Small intestine (tissue), 7 donors: ENCODE measurements around the gene AIPL1. TPM values are rescaled to one million over a fixed set of nuclear protein-coding genes. Genes with fewer than 3 reads are reported as not detected.

Experiments
- DNase-seq, 2 donors: peaks; one replicate each; pipeline versions ENCODE4 v3.0.0 to v3.0.0-alpha.2; 2013
- FAIRE-seq: peaks from 2 replicates; lab custom pipeline; 2012; peaks lifted over from hg19 to GRCh38; lab: Jason Lieb, UNC
- H3K27ac ChIP-seq, 3 donors: one replicate each; pipeline ENCODE4 v1.5.1; 2013; ENCODE audit warnings: low read length in 2 of 3, mild to moderate bottlenecking in 2 of 3, control low read depth in 1 of 3, inconsistent platforms in 1 of 3, low read depth in 1 of 3, moderate library complexity in 1 of 3
- H3K27me3 ChIP-seq, 3 donors: one replicate each; pipeline ENCODE4 v1.6.1; 2013; ENCODE audit warnings: low read length in 3 of 3, inconsistent platforms in 1 of 3; ENCODE audit not compliant: control insufficient read depth in 3 of 3, insufficient read depth in 3 of 3
- H3K36me3 ChIP-seq, 3 donors: one replicate each; pipeline ENCODE4 v1.6.1; 2013; ENCODE audit warnings: low read length in 3 of 3, inconsistent platforms in 1 of 3, low read depth in 1 of 3, mild to moderate bottlenecking in 1 of 3, moderate library complexity in 1 of 3; ENCODE audit not compliant: control insufficient read depth in 3 of 3, insufficient read depth in 2 of 3
- H3K4me1 ChIP-seq, 3 donors: one replicate each; pipeline ENCODE4 v1.6.1; 2013; ENCODE audit warnings: low read length in 2 of 3, inconsistent platforms in 1 of 3, low read depth in 1 of 3, mild to moderate bottlenecking in 1 of 3, moderate library complexity in 1 of 3; ENCODE audit not compliant: control insufficient read depth in 3 of 3, insufficient read depth in 2 of 3
- H3K4me3 ChIP-seq, 3 donors: one replicate each; pipeline ENCODE4 v1.5.1; 2013; ENCODE audit warnings: low read length in 3 of 3, control low read depth in 1 of 3, inconsistent platforms in 1 of 3, low read depth in 1 of 3, mild to moderate bottlenecking in 1 of 3, moderate library complexity in 1 of 3
- H3K9me3 ChIP-seq, 2 donors: one replicate each; pipeline ENCODE4 v1.6.1; 2013; ENCODE audit warnings: low read depth in 1 of 2, low read length in 1 of 2; ENCODE audit not compliant: control insufficient read depth in 2 of 2, insufficient read depth in 1 of 2
- WGBS, 3 donors: extraction: QIAGEN DNeasy Blood & Tissue Kit; methylation state at CpG; one replicate each; pipeline ENCODE4 v1.1.7; 2013; 5-methylcytosine and 5-hydroxymethylcytosine counted together
- polyA plus RNA-seq, 4 donors: library from polyadenylated mRNA; stranded (reverse) in 3 of 4; unstranded in 1 of 4; fragments of 200-250 nt in 3 of 4; fragments of 120-200 nt in 1 of 4; gene quantifications; one replicate each; pipeline versions ENCODE4 v1.2.1 to v1.2.3, GENCODE V29; 2013
- donor health status: healthy with polysubstance abuse.
- donor health status: control.
- donor health status: control.
- donor health status: Bipolar disorder and iron deficiency.
- donor health status: healthy.

AIPL1 gene
- polyA plus RNA-seq, 4 donors: not detected

- Histone ChIP-seq H3K9me3 (peaks cover 0 to 3% of the 10 kb centered on the region in 2 donors), H3K36me3 (no peaks in the 10 kb centered on the region), H3K27me3 (no peaks in the 10 kb centered on the region), H3K4me3 (no peak overlapping the region), H3K27ac (no peak overlapping the region), H3K4me1 (peaks cover 0 to 7% (median 0%) of the 10 kb centered on the region in 3 donors)
- no peak for DNase-seq
- 85 to 96% (median 94%) methylated on average over 2 of the region's 2 CpGs for WGBS, 3 donors
- no peak for FAIRE-seq
These were observed 27.8 kb upstream of the AIPL1 start for GRCh38 chr17:6462692-6463091.

- 70 to 71% (median 71%) methylated on average over 10 of the region's 10 CpGs for WGBS, 3 donors
- H3K36me3 ChIP-seq: no peaks in the 10 kb centered on the region
These were observed 27.0 kb upstream of the AIPL1 start for GRCh38 chr17:6461792-6462524.

GRCh38 chr17:6461246-6461645 is 26.3 kb upstream of the AIPL1 start:
- DNase-seq (no peak), FAIRE-seq (no peak)
- Histone ChIP-seq H3K9me3 (no peaks in the 10 kb centered on the region), H3K4me3 (no peak overlapping the region), H3K36me3 (no peaks in the 10 kb centered on the region), H3K27me3 (no peaks in the 10 kb centered on the region), H3K27ac (no peak overlapping the region), H3K4me1 (peaks cover 0 to 9% (median 0%) of the 10 kb centered on the region in 3 donors)
- WGBS, 3 donors: 90 to 95% (median 94%) methylated on average over 14 of the region's 14 CpGs

More at GRCh38 chr17:6461792-6462524, 27.0 kb upstream of the AIPL1 start:
- Histone ChIP-seq H3K9me3 (no peaks in the 10 kb centered on the region), H3K27ac (no peak overlapping the region), H3K4me1 (peaks cover 0 to 9% (median 0%) of the 10 kb centered on the region in 3 donors), H3K27me3 (no peaks in the 10 kb centered on the region), H3K4me3 (no peak overlapping the region)
- FAIRE-seq (no peak), DNase-seq (no peak)

GRCh38 chr17:6460531-6461161 is 25.7 kb upstream of the AIPL1 start:
- DNase-seq (no peak), FAIRE-seq (no peak)
- 78 to 82% (median 78%) methylated on average over 9 of the region's 9 CpGs for WGBS, 3 donors
- Histone ChIP-seq H3K4me3 (no peak overlapping the region), H3K4me1 (peaks cover 0 to 9% (median 0%) of the 10 kb centered on the region in 3 donors), H3K27ac (no peak overlapping the region), H3K9me3 (no peaks in the 10 kb centered on the region), H3K27me3 (no peaks in the 10 kb centered on the region), H3K36me3 (no peaks in the 10 kb centered on the region)

GRCh38 chr17:6458460-6458950 is 23.6 kb upstream of the AIPL1 start:
- 83 to 87% (median 85%) methylated on average over 14 of the region's 14 CpGs for WGBS, 3 donors
- H3K4me1 ChIP-seq: peaks cover 0 to 9% (median 2%) of the 10 kb centered on the region in 3 donors
- DNase-seq: no peak
- H3K27ac ChIP-seq: no peak overlapping the region
- FAIRE-seq: no peak
- H3K4me3 ChIP-seq: no peak overlapping the region
- H3K27me3 ChIP-seq: no peaks in the 10 kb centered on the region
- H3K9me3 ChIP-seq: no peaks in the 10 kb centered on the region
- no peaks in the 10 kb centered on the region for H3K36me3 ChIP-seq

- no peaks in the 10 kb centered on the region for H3K27me3 ChIP-seq
- H3K36me3 ChIP-seq: no peaks in the 10 kb centered on the region
- DNase-seq: peak; percentile 55 to 60
- H3K27ac ChIP-seq: no peak overlapping the region
- H3K9me3 ChIP-seq: no peaks in the 10 kb centered on the region
- WGBS, 3 donors: 55 to 75% (median 71%) methylated on average over 10 of the region's 10 CpGs
- no peak for FAIRE-seq
- no peak overlapping the region for H3K4me3 ChIP-seq
- peaks cover 0 to 9% (median 2%) of the 10 kb centered on the region in 3 donors for H3K4me1 ChIP-seq
These were observed 23.0 kb upstream of the AIPL1 start for GRCh38 chr17:6457688-6458459.

- 61 to 69% (median 67%) methylated on average over 14 of the region's 14 CpGs for WGBS, 3 donors
- no peak overlapping the region for H3K27ac ChIP-seq
- no peaks in the 10 kb centered on the region for H3K27me3 ChIP-seq
- H3K4me1 ChIP-seq: peaks cover 0 to 9% (median 2%) of the 10 kb centered on the region in 3 donors
- no peak overlapping the region for H3K4me3 ChIP-seq
- H3K9me3 ChIP-seq: no peaks in the 10 kb centered on the region
- DNase-seq: peak in 1 of 2 donors; percentile 13
- H3K36me3 ChIP-seq: no peaks in the 10 kb centered on the region
- no peak for FAIRE-seq
These were observed 22.2 kb upstream of the AIPL1 start for GRCh38 chr17:6456914-6457687.
